ENCODE data around the gene CAPN15.

The CAPN15 gene

GRCh38 chr16:543301-544164 is 16.0 kb downstream of the CAPN15 start:
- H3K4me2 ChIP-seq (ENCODE audit: low read depth, low read length, poor library complexity, severe bottlenecking), result no peak overlapping the region
- no peaks in the 10 kb centered on the region for H3K79me2 ChIP-seq (ENCODE audit: insufficient read depth, low read length)
- H3K4me3 ChIP-seq (ENCODE audit: low read length, poor library complexity, severe bottlenecking), result no peak overlapping the region
- no peaks in the 10 kb centered on the region for H3F3A ChIP-seq (ENCODE audit: low read depth)
- H3K9me3 ChIP-seq (ENCODE audit: insufficient read depth, low read depth, low read length), result no peaks in the 10 kb centered on the region
- no peaks in the 10 kb centered on the region for H3K36me3 ChIP-seq (ENCODE audit: insufficient read depth, low read length)
- no peak overlapping the region for H2AFZ ChIP-seq (ENCODE audit: low read length)
- no peaks in the 10 kb centered on the region for H3K27me3 ChIP-seq (ENCODE audit: insufficient read depth, low read length, poor library complexity, severe bottlenecking)
- no peaks in the 10 kb centered on the region for H3K9me2 ChIP-seq (replicated peaks; ENCODE audit: low read depth, low read length)
- TF ChIP-seq EZH2phosphoT487 (IDR thresholded peaks at IDR 0.05; ENCODE audit: borderline replicate concordance) (no peak), CTCF (conservative IDR thresholded peaks at IDR 0.05; ENCODE audit: low read length) (no peak)
- no peak overlapping the region for H3K9ac ChIP-seq (ENCODE audit: low read depth, low read length, poor library complexity, severe bottlenecking)
- H4K20me1 ChIP-seq (ENCODE audit: insufficient read depth, low read length, poor library complexity, severe bottlenecking), result no peaks in the 10 kb centered on the region
- no peaks in the 10 kb centered on the region for H3K4me1 ChIP-seq (ENCODE audit: insufficient read depth, low read length, poor library complexity, severe bottlenecking)

- Histone ChIP-seq H4K20me1 (ENCODE audit: insufficient read depth, low read length, poor library complexity, severe bottlenecking) (no peaks in the 10 kb centered on the region), H3K9ac (ENCODE audit: low read depth, low read length, poor library complexity, severe bottlenecking) (no peak overlapping the region), H3F3A (ENCODE audit: low read depth) (no peaks in the 10 kb centered on the region), H3K9me2 (replicated peaks; ENCODE audit: low read depth, low read length) (no peaks in the 10 kb centered on the region), H3K4me1 (ENCODE audit: insufficient read depth, low read length, poor library complexity, severe bottlenecking) (no peaks in the 10 kb centered on the region), H3K36me3 (ENCODE audit: insufficient read depth, low read length) (no peaks in the 10 kb centered on the region), H3K27me3 (ENCODE audit: insufficient read depth, low read length, poor library complexity, severe bottlenecking) (no peaks in the 10 kb centered on the region), H3K4me3 (ENCODE audit: low read length, poor library complexity, severe bottlenecking) (no peak overlapping the region), H2AFZ (ENCODE audit: low read length) (no peak overlapping the region), H3K4me2 (ENCODE audit: low read depth, low read length, poor library complexity, severe bottlenecking) (no peak overlapping the region), H3K9me3 (ENCODE audit: insufficient read depth, low read depth, low read length) (no peaks in the 10 kb centered on the region), H3K79me2 (ENCODE audit: insufficient read depth, low read length) (no peaks in the 10 kb centered on the region)
- TF ChIP-seq EZH2phosphoT487 (IDR thresholded peaks at IDR 0.05; ENCODE audit: borderline replicate concordance) (no peak), CTCF (conservative IDR thresholded peaks at IDR 0.05; ENCODE audit: low read length) (no peak)
These were observed 17.0 kb downstream of the CAPN15 start for GRCh38 chr16:544517-544916.

- Histone ChIP-seq H3K4me3 (ENCODE audit: low read length, poor library complexity, severe bottlenecking) (no peak overlapping the region), H4K20me1 (ENCODE audit: insufficient read depth, low read length, poor library complexity, severe bottlenecking) (no peaks in the 10 kb centered on the region)
These were observed 19.6 kb downstream of the CAPN15 start for GRCh38 chr16:546909-547770.

More at GRCh38 chr16:546909-547770, 19.6 kb downstream of the CAPN15 start:
- TF ChIP-seq CTCF (conservative IDR thresholded peaks at IDR 0.05; ENCODE audit: low read length), result no peak
- no peak for TF ChIP-seq EZH2phosphoT487 (IDR thresholded peaks at IDR 0.05; ENCODE audit: borderline replicate concordance)
- H3K9me2 ChIP-seq (replicated peaks; ENCODE audit: low read depth, low read length), result no peaks in the 10 kb centered on the region
- H3K36me3 ChIP-seq (ENCODE audit: insufficient read depth, low read length), result no peaks in the 10 kb centered on the region
- no peaks in the 10 kb centered on the region for H3F3A ChIP-seq (ENCODE audit: low read depth)
- H3K27me3 ChIP-seq (ENCODE audit: insufficient read depth, low read length, poor library complexity, severe bottlenecking), result no peaks in the 10 kb centered on the region
- H3K4me2 ChIP-seq (ENCODE audit: low read depth, low read length, poor library complexity, severe bottlenecking), result no peak overlapping the region
- H3K4me1 ChIP-seq (ENCODE audit: insufficient read depth, low read length, poor library complexity, severe bottlenecking), result no peaks in the 10 kb centered on the region
- H3K9ac ChIP-seq (ENCODE audit: low read depth, low read length, poor library complexity, severe bottlenecking), result no peak overlapping the region
- no peaks in the 10 kb centered on the region for H3K9me3 ChIP-seq (ENCODE audit: insufficient read depth, low read depth, low read length)
- no peaks in the 10 kb centered on the region for H3K79me2 ChIP-seq (ENCODE audit: insufficient read depth, low read length)
- no peak overlapping the region for H2AFZ ChIP-seq (ENCODE audit: low read length)

Data from Loucy (cell line).